GM12891 (cell line): Measurements from ENCODE around the gene NEK2.

Source experiments
- POLR2A ChIP-seq: IDR thresholded peaks from 2 replicates; pipeline ENCODE4 v1.6.1; 2011; ENCODE audit warnings: low read depth, low read length, control low read depth
- TAF1 ChIP-seq: IDR thresholded peaks from 2 replicates; pipeline ENCODE4 v1.6.1; 2011; ENCODE audit warnings: low read depth, low read length, control low read depth

DNA sequence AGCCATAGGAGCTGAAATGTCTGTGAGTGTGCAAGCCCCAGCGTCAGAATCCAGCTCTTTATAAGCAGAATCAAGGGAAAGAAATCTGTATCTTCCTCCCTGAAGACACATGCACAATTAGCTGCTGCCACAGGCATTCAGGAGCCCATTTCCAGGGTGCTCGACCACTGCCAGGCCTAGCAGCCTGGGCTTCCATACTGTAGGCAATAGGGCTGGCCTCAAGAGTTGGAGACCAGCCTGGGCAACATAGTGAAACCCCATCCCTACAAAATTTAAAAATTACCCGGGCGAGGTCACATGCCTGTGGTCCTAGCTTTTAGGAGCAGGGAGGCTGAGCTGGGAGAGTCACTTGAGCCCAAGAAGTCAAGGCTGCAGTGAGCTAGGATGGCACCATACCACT lies 41.0 kb downstream of the NEK2 start:
- TF ChIP-seq POLR2A: no peak
- no peak for TF ChIP-seq TAF1
